PC-3 (cell line): Measurements from ENCODE around the gene TRMT2A. TPM values are rescaled to one million over a fixed set of nuclear protein-coding genes. Genes with fewer than 3 reads are reported as not detected.

Source experiments
- ATAC-seq: fragments of 200-7000 bp; cut with Tn5 transposase; 2 replicates; pipeline ENCODE4 v1.9.1; 2020; ENCODE audit warnings: mild to moderate bottlenecking, moderate library complexity
- BruUV-seq: library from RNA; stranded (reverse); fragments of 400-500 nt; replicated peaks from 2 replicates; lab custom pipeline; 2021; lab: Mats Ljungman, UMichigan
- CTCF ChIA-PET: fragments of 300-600 bp; sonication (Branson Sonifier 250); formaldehyde crosslinking; loops from one replicate; lab custom pipeline; 2022; ENCODE audit warnings: antibody characterized with exemption; lab: Charles Lee
- POLR2A ChIA-PET: fragments of 300-600 bp; sonication (Branson Sonifier 250); formaldehyde crosslinking; loops from one replicate; lab custom pipeline; 2022; ENCODE audit warnings: antibody characterized with exemption; ENCODE audit not compliant: unreplicated experiment; lab: Charles Lee
- DNase-seq: peaks from one replicate; pipeline ENCODE4 v3.0.0-alpha.2; 2015
- H2AFZ ChIP-seq: fragments of 300-600 bp; sonication (generic); 2 replicates; pipeline ENCODE4 v1.6.0; 2016; ENCODE audit warnings: antibody characterized with exemption, low read length
- H3F3A ChIP-seq: fragments of 300-600 bp; sonication (generic); one replicate; pipeline ENCODE4 v1.6.0; 2017; ENCODE audit warnings: antibody characterized with exemption, low read length, control low read depth, mild to moderate bottlenecking; ENCODE audit not compliant: unreplicated experiment
- H3K27ac ChIP-seq: fragments of 300-600 bp; sonication (generic); 2 replicates; pipeline ENCODE4 v1.5.1; 2016; ENCODE audit warnings: mild to moderate bottlenecking, low read length
- H3K27me3 ChIP-seq: fragments of 300-600 bp; sonication (generic); 2 replicates; pipeline ENCODE4 v1.6.1; 2016; ENCODE audit warnings: low read length, mixed read lengths
- H3K36me3 ChIP-seq: fragments of 300-600 bp; sonication (generic); 2 replicates; pipeline ENCODE4 v1.6.1; 2016; ENCODE audit warnings: low read depth, mixed run types, low read length, mixed read lengths
- H3K4me1 ChIP-seq: fragments of 300-600 bp; sonication (generic); 2 replicates; pipeline ENCODE4 v1.5.1; 2016; ENCODE audit warnings: low read length; ENCODE audit not compliant: insufficient read depth
- H3K4me2 ChIP-seq: fragments of 300-600 bp; sonication (generic); 2 replicates; pipeline ENCODE4 v1.6.0; 2016; ENCODE audit warnings: low read length
- H3K4me3 ChIP-seq: fragments of 300-600 bp; sonication (generic); 2 replicates; pipeline ENCODE4 v1.5.1; 2016; ENCODE audit warnings: mild to moderate bottlenecking, low read length, mixed read lengths
- H3K79me2 ChIP-seq: fragments of 300-600 bp; sonication (generic); 2 replicates; pipeline ENCODE4 v1.6.1; 2017; ENCODE audit warnings: low read length, mixed read lengths
- H3K9ac ChIP-seq: fragments of 300-600 bp; sonication (generic); 2 replicates; pipeline ENCODE4 v1.6.0; 2016; ENCODE audit warnings: mild to moderate bottlenecking, low read length
- H3K9me2 ChIP-seq: fragments of 300-600 bp; sonication (generic); replicated peaks from 2 replicates; pipeline ENCODE4 v1.6.1; 2016; ENCODE audit warnings: mixed run types, low read length, mixed read lengths
- H3K9me3 ChIP-seq: fragments of 300-600 bp; sonication (generic); 2 replicates; pipeline ENCODE4 v1.6.1; 2016; ENCODE audit warnings: low read length, mixed read lengths
- H4K20me1 ChIP-seq: fragments of 300-600 bp; sonication (generic); 2 replicates; pipeline ENCODE4 v1.6.1; 2016; ENCODE audit warnings: low read length, mixed read lengths
- CTCF ChIP-seq: fragments of 300-600 bp; sonication (generic); conservative IDR thresholded peaks from 2 replicates; pipeline ENCODE4 v1.5.1; 2017; ENCODE audit warnings: antibody characterized with exemption, low read depth, mild to moderate bottlenecking, low read length
- EZH2 ChIP-seq: fragments of 300-600 bp; sonication (generic); IDR thresholded peaks from one replicate; pipeline ENCODE4 v1.6.1; 2017; ENCODE audit warnings: antibody characterized with exemption, mild to moderate bottlenecking, low read length; ENCODE audit not compliant: unreplicated experiment
- EZH2phosphoT487 ChIP-seq: fragments of 300-600 bp; sonication (generic); IDR thresholded peaks from 2 replicates; pipeline ENCODE4 v1.6.1; 2018; ENCODE audit warnings: mild to moderate bottlenecking, antibody characterized with exemption, low read length, borderline replicate concordance
- intact Hi-C: fragments of 100-400 bp; cut with micrococcal nuclease; formaldehyde crosslinking; loops from 2 replicates; pipeline ENCODE4 v1.9.0; 2023
- total RNA-seq: library from RNA; depleted of rRNA; stranded (reverse); fragments of >200 nt; gene quantifications from 2 replicates; pipeline ENCODE4 v1.2.3, GENCODE V29; 2014

The TRMT2A gene
- total RNA-seq, 1 experiment from 2014 or later = 62.1 TPM

DNA sequence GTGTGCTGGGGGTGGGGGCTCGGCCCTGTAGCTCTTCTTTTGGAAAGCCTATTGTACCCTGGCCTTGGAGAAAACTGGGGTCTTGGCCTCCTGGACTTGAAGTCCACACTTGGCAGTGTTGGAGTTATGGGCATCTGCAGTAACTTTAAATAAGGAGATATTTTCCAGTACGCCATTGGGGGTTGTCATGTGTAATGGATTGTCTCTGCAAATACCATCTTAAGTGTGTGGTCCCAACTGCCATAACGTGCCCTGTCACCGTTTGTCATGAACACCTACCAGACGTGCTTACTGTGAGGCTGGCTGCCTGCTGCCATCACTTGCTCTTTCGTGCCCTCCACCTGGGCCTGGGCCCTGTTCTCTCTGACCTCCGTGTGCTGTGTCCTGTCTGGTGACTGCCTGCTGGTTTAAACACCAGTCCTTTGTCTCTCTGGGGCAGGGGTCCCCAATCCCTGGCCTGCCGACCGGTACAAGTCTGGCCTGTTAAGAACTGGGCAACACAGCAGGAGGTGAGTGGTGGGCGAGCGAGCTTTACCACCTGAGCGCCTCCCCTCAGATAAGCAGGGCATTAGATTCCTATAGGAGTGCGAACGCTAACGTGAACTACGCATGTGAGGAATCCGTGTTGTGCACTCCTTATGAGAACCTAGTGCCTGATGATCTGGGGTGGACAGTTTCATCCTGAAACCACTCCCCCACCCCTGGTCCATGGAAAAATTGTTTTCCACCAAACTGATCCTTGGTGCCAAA, 11.0 kb upstream of the TRMT2A start:
- no TSS peak for BruUV-seq
- no peaks in the 10 kb centered on the region; the same call in 1 of the 2 replicates for H3K36me3 ChIP-seq
- H3K9me2 ChIP-seq = no peaks in the 10 kb centered on the region
- H3K4me2 ChIP-seq = no peak overlapping the region
- TF ChIP-seq CTCF (no peak), EZH2 (no peak)
- POLR2A ChIA-PET = no interaction called here
- ATAC-seq = no peak
- CTCF ChIA-PET = no interaction called here
- no peaks in the 10 kb centered on the region for H3K27me3 ChIP-seq
- no peak overlapping the region for H3K4me3 ChIP-seq
- intact Hi-C loops = no loop called here
- peaks cover 18% of the 10 kb centered on the region for H3K79me2 ChIP-seq
- no peak overlapping the region for H2AFZ ChIP-seq
- H3K27ac ChIP-seq = no peak overlapping the region
- no peaks in the 10 kb centered on the region for H4K20me1 ChIP-seq
- H3K9me3 ChIP-seq = no peaks in the 10 kb centered on the region
- H3K9ac ChIP-seq = no peak overlapping the region
- no peaks in the 10 kb centered on the region for H3F3A ChIP-seq
- H3K4me1 ChIP-seq = peaks cover 7% of the 10 kb centered on the region; the same call in 1 of the 2 replicates
- DNase-seq = no peak

GRCh38 chr22:20127318-20127868, 10.4 kb upstream of the TRMT2A start:
- Histone ChIP-seq H3F3A (no peaks in the 10 kb centered on the region), H3K27ac (no peak overlapping the region), H3K36me3 (peaks cover under 1% of the 10 kb centered on the region; the same call in 1 of the 2 replicates), H2AFZ (no peak overlapping the region), H3K27me3 (no peaks in the 10 kb centered on the region), H3K4me3 (no peak overlapping the region), H3K9me3 (no peaks in the 10 kb centered on the region), H3K79me2 (peaks cover 13% of the 10 kb centered on the region), H3K9ac (no peak overlapping the region), H3K4me2 (no peak overlapping the region), H4K20me1 (no peaks in the 10 kb centered on the region), H3K4me1 (peaks cover under 1% of the 10 kb centered on the region; the same call in 1 of the 2 replicates), H3K9me2 (no peaks in the 10 kb centered on the region)
- intact Hi-C loops = no loop called here
- ChIA-PET POLR2A (no interaction called here), CTCF (no interaction called here)
- no peak for ATAC-seq
- no peak for DNase-seq
- no TSS peak for BruUV-seq
- no peak for TF ChIP-seq CTCF
- no peak for TF ChIP-seq EZH2phosphoT487
- no peak for TF ChIP-seq EZH2
